Prostate gland (tissue), 2 donors: ENCODE measurements around the gene FRMPD4.

Experiments
- POLR2A ChIP-seq: fragments of 450-650 bp; IDR thresholded peaks from one replicate; pipeline ENCODE4 v1.6.1; 2016; ENCODE audit warnings: antibody characterized with exemption, mild to moderate bottlenecking
- POLR2AphosphoS5 ChIP-seq: sonication (generic); formaldehyde crosslinking; IDR thresholded peaks from one replicate; pipeline ENCODE4 v1.6.1; 2017; ENCODE audit warnings: antibody characterized with exemption
- TF ChIP-seq, protein P1 (sequence below), 4 experiments: fragments of 200-600 bp in 2 of 4; fragments of 450-650 bp in 2 of 4; sonication (generic) in 2 of 4; IDR thresholded peaks; 1 replicate in 3 of 4; 2 replicates in 1 of 4; pipeline ENCODE4 v1.5.1; 2016 to 2019; ENCODE audit warnings: antibody characterized with exemption in 4 of 4, mild to moderate bottlenecking in 2 of 4, moderate library complexity in 2 of 4

DNA sequence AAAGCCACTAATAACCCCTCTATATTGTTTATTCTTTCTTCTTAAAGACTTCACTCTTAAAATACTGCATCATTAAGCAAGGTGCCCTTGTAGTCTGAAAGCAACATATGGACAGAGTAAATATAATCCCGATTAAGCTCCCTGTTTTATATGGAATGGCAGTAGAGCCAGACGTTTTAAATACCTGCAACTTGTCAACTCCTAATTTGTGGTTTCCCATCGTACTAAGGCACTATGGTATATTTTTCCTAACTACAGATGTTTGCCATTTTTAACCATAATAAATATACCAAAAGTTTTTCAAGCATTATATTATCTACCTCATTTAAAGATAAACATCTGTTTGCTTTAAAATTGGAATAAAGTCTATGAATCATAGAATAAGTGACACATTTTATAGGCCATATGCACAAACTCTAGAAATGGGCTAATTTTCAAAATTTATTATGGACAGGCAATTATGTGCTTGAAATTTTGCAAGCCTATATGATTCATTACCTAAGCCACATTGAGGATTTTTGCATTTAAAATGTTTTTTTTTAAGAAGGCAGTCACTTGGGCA lies 194.6 kb downstream of the FRMPD4 start:
- TF ChIP-seq POLR2AphosphoS5 (no peak), POLR2A (no peak)
- TF ChIP-seq, protein P1, sequence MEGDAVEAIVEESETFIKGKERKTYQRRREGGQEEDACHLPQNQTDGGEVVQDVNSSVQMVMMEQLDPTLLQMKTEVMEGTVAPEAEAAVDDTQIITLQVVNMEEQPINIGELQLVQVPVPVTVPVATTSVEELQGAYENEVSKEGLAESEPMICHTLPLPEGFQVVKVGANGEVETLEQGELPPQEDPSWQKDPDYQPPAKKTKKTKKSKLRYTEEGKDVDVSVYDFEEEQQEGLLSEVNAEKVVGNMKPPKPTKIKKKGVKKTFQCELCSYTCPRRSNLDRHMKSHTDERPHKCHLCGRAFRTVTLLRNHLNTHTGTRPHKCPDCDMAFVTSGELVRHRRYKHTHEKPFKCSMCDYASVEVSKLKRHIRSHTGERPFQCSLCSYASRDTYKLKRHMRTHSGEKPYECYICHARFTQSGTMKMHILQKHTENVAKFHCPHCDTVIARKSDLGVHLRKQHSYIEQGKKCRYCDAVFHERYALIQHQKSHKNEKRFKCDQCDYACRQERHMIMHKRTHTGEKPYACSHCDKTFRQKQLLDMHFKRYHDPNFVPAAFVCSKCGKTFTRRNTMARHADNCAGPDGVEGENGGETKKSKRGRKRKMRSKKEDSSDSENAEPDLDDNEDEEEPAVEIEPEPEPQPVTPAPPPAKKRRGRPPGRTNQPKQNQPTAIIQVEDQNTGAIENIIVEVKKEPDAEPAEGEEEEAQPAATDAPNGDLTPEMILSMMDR (IDR thresholded peaks at IDR 0.05): no peak
